Stimulated activated CD8-positive, alpha-beta memory T cell treated with anti-CD3 and anti-CD28 coated beads, Interleukin-7, amount 100 ng/mL, for 24 hours (primary cell): Measurements from ENCODE around the gene ST6GALNAC1.

Source experiments
- DNase-seq: peaks from one replicate; pipeline ENCODE4 v3.0.0-alpha.2; 2020; ENCODE audit warnings: low read depth

The ST6GALNAC1 gene

DNA sequence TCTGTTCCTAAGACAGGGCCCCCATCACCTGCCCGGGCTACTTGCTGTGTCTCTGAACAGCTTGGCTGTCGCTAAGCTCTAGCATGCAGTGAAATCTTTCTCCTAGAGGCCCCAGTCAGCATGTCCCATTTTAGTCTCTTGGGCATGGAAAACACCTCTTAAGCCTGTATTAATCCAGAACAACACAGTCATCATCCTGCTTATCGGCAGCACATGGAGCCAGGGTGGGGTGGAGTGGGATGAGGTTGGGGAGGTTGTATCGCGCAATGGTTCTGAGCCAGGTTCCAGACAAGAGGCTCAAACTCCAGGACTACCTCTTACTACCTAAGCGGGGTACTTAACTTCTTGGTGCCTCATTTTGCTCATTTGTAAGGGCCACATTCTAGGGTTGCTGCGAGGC is 65.7 kb downstream of the ST6GALNAC1 start:
- DNase-seq, result no peak

DNA sequence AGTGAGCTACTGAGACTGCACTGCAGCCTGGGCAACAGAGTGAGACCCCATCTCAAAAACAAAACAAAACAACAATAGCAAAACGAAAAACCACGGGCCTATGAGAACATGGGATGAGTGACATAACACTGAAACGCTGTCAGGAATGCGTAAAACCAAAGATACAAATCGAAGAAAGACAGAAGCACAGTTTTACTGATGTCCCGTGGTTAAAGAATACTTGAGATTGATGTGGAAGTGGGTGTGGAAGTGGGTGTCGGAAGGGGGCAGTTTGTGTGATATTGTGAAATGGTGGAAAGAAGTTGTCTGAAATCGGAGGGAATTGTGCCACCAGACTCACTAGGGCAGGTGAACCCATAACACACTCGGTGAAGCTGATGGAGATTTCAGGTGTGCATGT is 67.4 kb downstream of the ST6GALNAC1 start:
- no peak for DNase-seq

DNA sequence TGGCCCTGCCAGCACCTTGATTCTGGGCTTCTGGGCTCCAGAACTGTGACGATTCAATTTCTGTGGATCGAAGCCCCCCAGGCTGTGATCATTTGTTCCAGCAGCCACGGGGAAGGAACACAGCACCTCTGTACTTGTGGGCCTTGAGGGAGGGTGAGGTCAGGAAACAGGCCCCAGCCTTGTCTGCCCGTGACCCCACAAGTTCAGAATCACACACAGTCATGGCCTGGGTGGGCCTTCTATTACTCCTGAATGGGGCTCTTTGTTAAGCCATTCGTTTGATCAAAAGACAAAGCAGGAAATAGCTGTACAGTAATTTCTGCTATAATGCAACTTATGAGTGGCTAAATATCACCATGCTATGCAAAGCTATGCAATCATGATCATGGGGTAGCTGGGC is 68.0 kb downstream of the ST6GALNAC1 start:
- no peak for DNase-seq
